Chondrocyte (in vitro differentiated cells): ENCODE measurements around the gene MAD1L1. TPM values are rescaled to one million over a fixed set of nuclear protein-coding genes. Genes with fewer than 3 reads are reported as not detected.

ENCODE experiments used
- DNase-seq: peaks from one replicate; pipeline ENCODE4 v3.0.0; 2021; ENCODE audit warnings: mixed read lengths, low spot score
- H3K27ac Mint-ChIP-seq: one replicate; pipeline ENCODE4 v1.8.0; 2021; ENCODE audit warnings: mild to moderate bottlenecking, moderate library complexity, mixed read lengths; ENCODE audit not compliant: unreplicated experiment
- H3K27me3 Mint-ChIP-seq: 2 replicates; pipeline ENCODE4 v1.8.0; 2021; ENCODE audit warnings: low read depth, mixed read lengths
- H3K36me3 Mint-ChIP-seq: 2 replicates; pipeline ENCODE4 v1.8.0; 2021; ENCODE audit warnings: low read depth, mixed read lengths
- H3K4me1 Mint-ChIP-seq: 2 replicates; pipeline ENCODE4 v1.8.0; 2021; ENCODE audit warnings: low read depth, mild to moderate bottlenecking, mixed read lengths
- H3K4me3 Mint-ChIP-seq: one replicate; pipeline ENCODE4 v1.8.0; 2021; ENCODE audit warnings: mild to moderate bottlenecking, moderate library complexity, mixed read lengths; ENCODE audit not compliant: unreplicated experiment
- H3K9me3 Mint-ChIP-seq: 2 replicates; pipeline ENCODE4 v1.8.0; 2021; ENCODE audit warnings: low read depth, mixed read lengths
- CTCF ChIP-seq: fragments of 200-600 bp; sonication (generic); IDR thresholded peaks from 2 replicates; pipeline ENCODE4 v1.5.0; 2021; ENCODE audit warnings: antibody characterized with exemption, mild to moderate bottlenecking, moderate library complexity
- total RNA-seq: library from RNA; stranded (reverse); gene quantifications from 3 replicates; pipeline ENCODE4 v1.2.1, GENCODE V29; 2021

Gene MAD1L1
- total RNA-seq, 1 donor from 2014 or later: 22.7 TPM

DNA sequence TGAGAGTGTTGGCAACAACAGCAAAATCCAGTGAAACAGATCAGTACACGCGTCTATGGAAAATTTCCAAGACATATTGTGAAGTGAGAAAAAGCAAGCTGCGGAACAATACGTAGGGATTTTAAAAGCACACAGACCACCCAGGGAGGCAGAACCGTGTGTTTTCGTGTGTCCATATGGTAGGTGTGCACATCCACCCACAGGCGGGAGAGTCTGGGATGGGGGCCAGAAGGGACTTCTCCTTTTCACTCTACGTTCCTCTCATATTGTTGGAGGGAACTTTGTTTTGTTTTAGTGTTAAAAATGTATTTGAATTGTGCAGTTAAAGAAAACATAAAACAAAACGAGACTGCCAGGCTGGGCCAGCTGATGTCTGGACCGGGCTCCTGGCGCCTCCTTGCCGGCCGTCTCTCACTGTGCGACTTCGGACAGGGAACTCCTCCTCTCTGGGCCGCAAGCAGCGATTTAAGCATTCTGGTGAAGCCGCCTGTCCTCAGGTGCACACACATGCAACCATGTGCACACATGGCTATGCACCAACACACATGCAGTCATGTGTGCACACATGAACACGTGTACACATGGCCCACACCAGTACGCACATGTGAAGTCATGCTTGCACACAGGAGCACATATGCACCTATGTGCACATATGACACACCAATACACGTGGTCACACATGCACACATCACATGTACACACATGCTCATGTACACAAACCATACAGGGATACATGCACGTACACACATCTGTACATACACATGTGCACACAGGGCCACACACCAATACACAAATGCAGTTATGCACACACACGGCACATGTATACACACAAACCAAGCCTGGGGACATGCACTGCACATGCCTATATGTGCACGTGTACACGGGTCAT lies 421.5 kb downstream of the MAD1L1 start:
- Mint-ChIP-seq H3K9me3 (no peaks in the 10 kb centered on the region), H3K4me3 (no peak overlapping the region), H3K27ac (no peak overlapping the region), H3K27me3 (no peaks in the 10 kb centered on the region), H3K36me3 (no peaks in the 10 kb centered on the region), H3K4me1 (peaks cover 4% of the 10 kb centered on the region)
- peak; percentile 76 for DNase-seq
- no peak for TF ChIP-seq CTCF

- no peak overlapping the region for H3K4me3 Mint-ChIP-seq
- peaks cover 4% of the 10 kb centered on the region for H3K4me1 Mint-ChIP-seq
- no peaks in the 10 kb centered on the region for H3K9me3 Mint-ChIP-seq
- H3K27ac Mint-ChIP-seq: no peak overlapping the region
- DNase-seq: peak; percentile 52
- no peaks in the 10 kb centered on the region for H3K27me3 Mint-ChIP-seq
- TF ChIP-seq CTCF: no peak
- no peaks in the 10 kb centered on the region for H3K36me3 Mint-ChIP-seq
Observed at GRCh38 chr7:1810521-1810920, 422.2 kb downstream of the MAD1L1 start.

GRCh38 chr7:1809601-1810258 lies 423.0 kb downstream of the MAD1L1 start:
- TF ChIP-seq CTCF: no peak
- no peak overlapping the region for H3K27ac Mint-ChIP-seq
- DNase-seq: peak; percentile 85
- H3K4me3 Mint-ChIP-seq: no peak overlapping the region
- peaks cover 4% of the 10 kb centered on the region for H3K4me1 Mint-ChIP-seq
- peaks cover 2% of the 10 kb centered on the region for H3K36me3 Mint-ChIP-seq
- no peaks in the 10 kb centered on the region for H3K9me3 Mint-ChIP-seq
- H3K27me3 Mint-ChIP-seq: no peaks in the 10 kb centered on the region

- H3K27me3 Mint-ChIP-seq: no peaks in the 10 kb centered on the region
- DNase-seq: no peak
- H3K4me3 Mint-ChIP-seq: no peak overlapping the region
- no peaks in the 10 kb centered on the region for H3K9me3 Mint-ChIP-seq
- TF ChIP-seq CTCF: no peak
- peaks cover 2% of the 10 kb centered on the region for H3K36me3 Mint-ChIP-seq
- no peak overlapping the region for H3K27ac Mint-ChIP-seq
- H3K4me1 Mint-ChIP-seq: peaks cover 4% of the 10 kb centered on the region
Observed at GRCh38 chr7:1809070-1809469, 423.7 kb downstream of the MAD1L1 start.

GRCh38 chr7:1807821-1808600 lies 424.7 kb downstream of the MAD1L1 start:
- no peak overlapping the region for H3K4me3 Mint-ChIP-seq
- H3K27ac Mint-ChIP-seq: no peak overlapping the region
- peaks cover 4% of the 10 kb centered on the region for H3K4me1 Mint-ChIP-seq
- H3K9me3 Mint-ChIP-seq: no peaks in the 10 kb centered on the region
- TF ChIP-seq CTCF: no peak
- peak; percentile 59 for DNase-seq
- peaks cover 2% of the 10 kb centered on the region for H3K36me3 Mint-ChIP-seq
- peaks cover 3% of the 10 kb centered on the region for H3K27me3 Mint-ChIP-seq
